HTR-8/SVneo (cell line): ENCODE data around the gene PCGF2.
"Not testable (repeated sequence)": the region's sequence is repeated elsewhere in the genome, so short reads cannot be mapped to it uniquely, and the experiment has no call there.

Source experiments
- DNase-seq: peaks from one replicate; pipeline ENCODE4 v3.0.0; 2011; ENCODE audit warnings: low spot score, mixed read lengths; ENCODE audit not compliant: insufficient read length
- FAIRE-seq: peaks from 2 replicates; lab custom pipeline; 2011; peaks lifted over from hg19 to GRCh38; lab: Jason Lieb, UNC

Gene PCGF2

DNA sequence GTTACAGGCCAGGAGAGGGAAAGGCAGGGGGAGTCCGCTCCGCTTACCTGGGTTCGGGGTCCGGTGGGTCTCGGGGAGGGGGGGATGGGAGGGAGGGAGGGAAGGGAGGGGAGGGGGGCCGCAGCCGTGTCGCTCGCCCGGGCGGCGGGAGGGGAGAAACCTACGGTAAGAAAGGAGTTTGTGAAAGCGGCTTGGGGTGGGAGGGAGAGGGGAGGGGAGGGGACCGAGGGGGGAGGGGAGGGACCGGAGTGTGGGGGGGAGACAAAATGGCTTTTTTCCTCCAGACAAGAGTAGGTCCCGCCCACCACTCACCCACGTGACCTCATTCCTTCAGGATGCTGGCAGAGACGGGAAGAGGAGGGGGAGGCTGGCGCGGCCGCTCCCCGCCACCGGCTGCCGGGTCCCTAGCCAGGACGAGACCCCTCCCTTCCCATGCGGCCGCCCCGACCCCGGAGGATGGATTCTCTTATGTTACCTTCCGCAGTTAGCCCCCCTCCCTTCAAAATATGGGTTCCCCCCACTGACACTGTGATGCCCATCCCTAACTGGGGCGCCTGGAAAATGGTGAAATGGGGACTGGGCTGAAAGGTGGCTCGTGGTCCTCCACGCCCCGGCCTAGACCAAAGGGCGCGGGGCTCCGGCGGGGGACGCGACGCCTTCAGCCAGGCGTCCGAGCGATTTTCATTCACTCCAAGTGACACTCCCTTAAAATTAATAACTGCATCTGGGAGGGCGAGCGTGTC, at the start of gene PCGF2:
PCGF2 (minus strand) TSS at position 188 of the 743 bp plus-strand sequence. CDS start 7,934 bp downstream, outside the sequence.
- DNase-seq (peak; percentile 89), FAIRE-seq (no peak)

DNA sequence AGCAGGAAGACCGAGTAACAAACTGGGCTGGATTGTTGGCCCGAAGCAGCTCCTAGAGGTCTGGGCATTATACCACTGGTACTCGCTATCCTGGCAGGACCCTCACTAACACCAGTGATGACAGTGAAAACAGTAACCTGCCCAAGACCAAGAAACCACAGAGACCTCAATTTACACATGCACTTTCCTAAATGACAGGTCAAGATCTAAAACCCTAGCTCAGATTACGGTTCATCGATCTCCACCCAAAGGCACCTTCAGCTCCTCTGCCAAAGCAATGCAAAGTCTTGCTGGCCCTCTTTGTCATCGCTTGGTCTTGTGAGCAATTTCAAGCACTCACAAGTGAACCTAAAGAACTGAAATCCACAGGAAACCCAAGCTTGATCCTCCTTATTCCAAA, 49.7 kb upstream of the PCGF2 start:
- FAIRE-seq: no peak
- DNase-seq: no peak

- FAIRE-seq: no peak
- no peak for DNase-seq
Observed at GRCh38 chr17:38797158-38797490, 49.0 kb upstream of the PCGF2 start.

DNA sequence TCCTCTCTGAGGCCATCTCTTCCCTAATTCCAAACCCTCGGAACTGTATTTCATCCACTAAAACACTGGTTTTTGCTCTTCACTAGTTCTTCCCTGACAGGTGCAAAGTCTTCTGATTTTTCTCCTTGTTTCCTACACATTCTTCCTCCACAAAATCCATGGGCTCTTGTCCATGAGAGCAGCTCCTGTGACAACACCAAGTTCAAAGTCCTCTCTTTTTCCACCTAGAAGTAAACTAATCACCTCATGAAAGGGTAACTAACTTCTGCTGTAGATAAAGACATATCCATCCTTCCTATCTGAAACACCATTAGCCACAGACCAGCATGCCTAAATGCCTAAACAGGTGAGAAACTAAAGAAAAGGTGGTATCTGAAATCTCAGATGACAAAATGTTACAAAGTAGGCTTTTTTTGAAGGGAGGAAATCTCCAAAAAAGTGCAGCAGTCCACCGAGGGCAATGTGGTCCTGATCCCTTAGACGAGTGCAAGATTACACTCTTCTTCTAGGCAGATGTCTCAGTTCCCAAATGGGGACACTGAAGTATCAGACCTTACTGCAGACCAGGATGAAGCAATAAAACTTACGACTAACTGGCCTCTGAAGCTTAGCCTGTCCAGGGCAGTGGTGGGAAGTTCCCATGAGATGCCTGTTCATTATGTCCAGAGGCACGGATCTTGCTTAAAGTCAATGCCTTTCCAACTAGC, 48.5 kb upstream of the PCGF2 start:
- DNase-seq (no peak), FAIRE-seq (no peak)

GRCh38 chr17:38794221-38794620, 46.1 kb upstream of the PCGF2 start:
- no peak for FAIRE-seq

GRCh38 chr17:38791162-38791561, 43.0 kb upstream of the PCGF2 start:
- no peak for FAIRE-seq
- DNase-seq: no peak

More at GRCh38 chr17:38794221-38794620, 46.1 kb upstream of the PCGF2 start:
- DNase-seq: no peak

DNA sequence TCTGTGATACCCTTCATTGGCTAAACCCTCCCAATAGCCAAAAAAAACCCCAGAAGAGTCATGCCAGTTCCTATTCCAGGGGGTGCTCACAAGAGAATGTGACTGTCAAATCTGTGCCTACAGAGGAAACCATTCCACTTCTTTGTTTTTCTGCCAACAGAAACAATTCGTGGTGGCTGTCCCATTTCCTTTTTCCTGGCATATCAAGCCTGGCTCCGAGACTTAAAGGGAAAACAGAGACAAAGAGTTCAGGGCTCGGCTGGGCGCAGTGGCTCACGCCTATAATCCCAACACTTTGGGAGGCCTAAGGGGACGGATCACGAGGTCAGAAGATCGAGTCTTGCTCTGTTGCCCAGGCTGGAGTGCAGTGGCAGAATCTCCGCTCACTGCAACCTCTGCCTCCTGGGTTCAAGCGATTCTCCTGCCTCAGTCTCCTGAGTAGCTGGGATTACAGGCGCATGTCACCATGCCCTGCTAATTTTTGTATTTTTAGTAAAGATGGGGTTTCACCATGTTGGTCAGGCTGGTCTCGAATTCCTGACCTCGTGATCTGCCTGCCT, 42.1 kb upstream of the PCGF2 start:
- not testable (repeated sequence) for DNase-seq, FAIRE-seq

DNA sequence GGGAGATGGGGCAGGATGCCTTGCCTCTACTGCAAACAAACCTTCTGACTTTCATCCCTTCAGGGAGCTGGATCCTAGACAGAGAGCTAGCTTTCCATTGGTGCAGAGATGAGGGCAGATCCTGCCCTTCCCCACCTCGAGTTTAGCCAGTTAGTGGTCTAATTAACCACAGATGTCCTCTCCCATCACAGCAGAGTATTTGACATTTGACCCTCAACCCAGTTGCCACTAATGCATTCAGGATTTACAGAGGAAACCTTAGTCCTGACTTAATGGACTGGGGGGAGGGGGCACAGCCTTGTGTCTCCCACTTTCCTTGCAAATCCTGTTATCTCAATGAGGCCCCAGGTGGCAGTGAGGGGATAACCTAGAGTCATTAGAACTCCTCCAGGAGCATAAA, 41.0 kb upstream of the PCGF2 start:
- FAIRE-seq (no peak), DNase-seq (no peak)

DNA sequence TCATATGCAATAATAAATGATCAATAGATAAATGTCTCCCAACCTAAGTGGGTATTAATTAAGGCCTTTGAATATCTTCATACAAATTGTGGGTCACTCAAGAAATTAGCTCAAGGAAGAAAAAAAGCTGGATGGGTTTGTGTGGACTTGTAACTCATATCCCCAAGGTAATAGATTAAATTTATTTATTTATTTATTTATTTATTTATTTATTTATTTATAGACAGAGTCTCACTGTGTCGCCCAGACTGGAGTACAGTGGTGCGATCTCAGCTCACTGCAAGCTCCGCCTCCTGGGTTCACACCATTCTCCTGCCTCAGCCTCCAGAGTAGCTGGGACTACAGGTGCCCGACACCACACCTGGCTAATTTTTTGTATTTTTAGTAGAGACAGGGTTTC, 39.9 kb upstream of the PCGF2 start:
- not testable (repeated sequence) for FAIRE-seq, DNase-seq

DNA sequence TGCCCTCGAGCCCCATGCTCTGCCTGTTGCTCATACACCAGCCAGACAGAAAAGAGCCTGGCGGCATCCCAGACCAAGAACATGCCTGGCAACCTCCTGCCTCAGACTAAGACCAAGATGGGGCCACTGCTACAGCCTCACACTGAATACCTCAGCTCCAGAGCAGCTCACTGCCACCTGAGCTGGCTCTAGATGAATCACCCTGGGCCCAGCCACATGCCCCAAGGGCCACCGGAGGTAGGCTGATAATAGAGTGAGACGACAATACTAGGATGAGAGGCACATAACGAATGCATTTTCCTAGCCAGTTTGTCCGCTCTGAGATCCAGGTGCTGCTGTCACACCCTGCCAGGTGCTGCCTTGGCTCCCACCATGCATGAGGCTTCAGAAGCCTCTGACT, 38.2 kb upstream of the PCGF2 start:
- no peak for FAIRE-seq
- no peak for DNase-seq

- no peak for FAIRE-seq
- no peak for DNase-seq
Observed at GRCh38 chr17:38783227-38783626, 35.1 kb upstream of the PCGF2 start.

DNA sequence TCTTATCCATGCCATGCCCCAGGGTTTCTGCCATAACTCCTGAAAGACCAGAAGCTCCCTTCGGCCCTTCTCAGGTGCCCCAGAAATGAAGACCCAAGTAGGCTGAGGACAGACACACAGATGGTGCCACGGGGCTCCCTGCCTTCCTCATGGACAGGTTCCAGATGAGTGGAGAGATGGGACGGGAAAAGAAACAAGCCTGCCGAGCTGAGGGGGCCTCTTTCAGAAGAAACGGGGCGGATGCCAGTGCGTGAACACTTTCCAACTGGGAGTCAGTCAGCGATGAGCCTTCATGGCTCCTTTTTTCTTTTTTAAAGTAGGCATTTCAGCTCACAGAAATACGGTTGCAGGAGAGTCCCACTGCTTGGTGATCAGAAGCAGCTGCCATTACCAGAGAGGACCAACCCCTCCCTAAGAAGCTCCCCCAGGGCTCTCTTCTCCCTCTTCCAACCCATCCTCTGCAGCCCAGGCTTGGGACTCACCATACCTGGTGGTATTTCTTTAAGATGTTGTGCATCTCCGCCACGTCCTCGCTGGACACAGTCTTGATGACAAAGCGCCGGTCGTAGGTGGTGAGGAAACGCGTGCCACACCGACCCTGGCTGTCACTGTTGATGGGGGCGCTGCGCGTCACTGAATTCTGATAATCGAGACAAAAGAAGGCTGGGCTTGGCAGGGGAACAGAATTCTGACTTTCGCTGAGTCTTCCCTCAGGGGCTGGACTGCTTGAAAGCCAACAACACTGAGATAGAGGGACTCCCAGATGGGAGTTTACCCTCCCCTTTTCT, 32.0 kb upstream of the PCGF2 start:
- DNase-seq: no peak
- FAIRE-seq: no peak

- no peak for FAIRE-seq
- no peak for DNase-seq
Observed at GRCh38 chr17:38777641-38778250, 29.6 kb upstream of the PCGF2 start.

DNA sequence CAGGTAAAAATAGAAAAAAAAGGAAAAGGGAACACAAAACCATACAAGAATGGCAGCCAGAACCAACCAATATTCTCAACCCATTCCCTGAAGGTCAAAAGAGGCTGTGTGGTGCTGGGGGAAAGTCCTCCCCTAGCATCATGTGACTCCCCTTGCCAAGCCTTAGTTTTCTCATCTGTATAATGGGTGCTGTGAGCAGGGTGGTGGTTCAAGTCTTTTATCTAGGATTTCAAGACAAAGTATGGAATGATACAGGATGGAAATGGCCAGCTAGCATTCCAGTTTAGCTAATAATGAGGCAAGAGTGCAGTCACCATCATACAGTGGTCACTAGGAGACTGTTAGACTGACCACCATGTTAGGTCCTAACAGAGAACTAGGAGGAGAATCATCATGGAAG, 25.1 kb upstream of the PCGF2 start:
- FAIRE-seq (no peak), DNase-seq (no peak)

- no peak for DNase-seq
- FAIRE-seq: no peak
Observed at GRCh38 chr17:38768417-38768816, 20.3 kb upstream of the PCGF2 start.

GRCh38 chr17:38766341-38766740, 18.2 kb upstream of the PCGF2 start:
- FAIRE-seq (no peak), DNase-seq (no peak)

DNA sequence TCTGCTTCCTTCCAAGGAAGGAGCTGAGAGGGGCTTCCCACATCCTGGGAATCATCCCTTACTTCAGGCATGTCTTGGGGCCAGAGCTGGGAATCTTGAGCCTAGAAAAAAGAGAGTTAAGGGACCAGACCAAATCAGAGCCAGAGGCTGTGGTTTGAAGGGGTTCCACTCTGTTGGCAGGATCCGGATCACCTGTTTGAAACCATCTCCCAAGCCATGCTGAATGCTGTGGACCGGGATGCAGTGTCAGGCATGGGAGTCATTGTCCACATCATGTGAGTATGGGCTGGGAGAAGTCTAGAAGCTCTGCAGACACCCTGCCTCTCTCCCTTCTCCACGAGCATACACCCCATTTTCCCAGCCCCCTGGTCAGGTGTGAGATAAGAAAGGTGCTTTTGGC, 14.1 kb upstream of the PCGF2 start:
- FAIRE-seq (no peak), DNase-seq (no peak)

- no peak for FAIRE-seq
- no peak for DNase-seq
Observed at GRCh38 chr17:38761612-38762011, 13.5 kb upstream of the PCGF2 start.

- FAIRE-seq: no peak
- no peak for DNase-seq
Observed at GRCh38 chr17:38753071-38753506, 5.0 kb upstream of the PCGF2 start.
